Measurements from ENCODE around the gene DNM1.
A peak's percentile ranks its signal among the peaks of the same experiment; 100 is the strongest.

The DNM1 gene

DNA sequence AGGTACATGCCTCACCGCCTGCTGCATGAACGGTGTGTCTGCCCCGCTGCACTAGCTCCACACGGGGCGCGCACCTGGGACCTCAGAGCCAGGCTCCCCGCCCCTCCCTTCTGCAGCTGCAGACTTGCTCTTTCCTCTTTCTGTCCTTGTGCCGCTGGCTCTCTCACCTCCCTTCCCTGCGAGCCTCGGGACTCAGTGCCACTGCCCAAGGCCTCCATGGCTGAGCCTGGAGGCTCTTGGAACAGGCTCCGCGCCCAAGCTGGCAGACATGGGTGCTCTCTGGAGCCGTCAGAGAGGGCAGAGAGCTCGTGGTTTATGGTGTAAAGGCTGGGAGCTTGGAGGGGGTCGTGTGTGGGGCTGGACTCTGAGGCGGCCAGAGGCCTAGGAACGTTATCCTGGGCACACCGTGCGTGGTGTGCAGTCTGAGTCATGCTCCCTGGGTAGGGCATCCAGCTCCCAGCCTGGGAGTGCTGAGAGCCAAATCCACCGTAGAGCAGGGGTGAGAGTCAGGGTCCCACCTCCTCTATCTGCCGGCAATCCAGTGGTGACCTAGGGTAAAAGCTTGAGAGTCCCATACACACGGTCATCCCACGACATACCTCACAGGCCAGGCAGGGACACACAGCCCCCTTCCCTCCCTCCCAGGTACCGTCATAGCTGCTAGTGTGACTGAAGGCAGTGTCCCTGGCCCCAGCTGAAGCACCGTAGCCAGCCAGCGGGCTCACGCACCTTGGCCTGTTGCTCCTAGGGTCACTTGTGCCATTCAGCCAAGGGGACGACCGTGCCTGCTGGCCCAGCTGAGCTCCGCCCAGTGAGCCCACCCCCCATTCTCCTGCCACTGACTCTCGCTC lies 50.2 kb downstream of the DNM1 start:
- DNase-seq (ENCODE audit: low read depth) = no peak
- TF ChIP-seq, protein P1, sequence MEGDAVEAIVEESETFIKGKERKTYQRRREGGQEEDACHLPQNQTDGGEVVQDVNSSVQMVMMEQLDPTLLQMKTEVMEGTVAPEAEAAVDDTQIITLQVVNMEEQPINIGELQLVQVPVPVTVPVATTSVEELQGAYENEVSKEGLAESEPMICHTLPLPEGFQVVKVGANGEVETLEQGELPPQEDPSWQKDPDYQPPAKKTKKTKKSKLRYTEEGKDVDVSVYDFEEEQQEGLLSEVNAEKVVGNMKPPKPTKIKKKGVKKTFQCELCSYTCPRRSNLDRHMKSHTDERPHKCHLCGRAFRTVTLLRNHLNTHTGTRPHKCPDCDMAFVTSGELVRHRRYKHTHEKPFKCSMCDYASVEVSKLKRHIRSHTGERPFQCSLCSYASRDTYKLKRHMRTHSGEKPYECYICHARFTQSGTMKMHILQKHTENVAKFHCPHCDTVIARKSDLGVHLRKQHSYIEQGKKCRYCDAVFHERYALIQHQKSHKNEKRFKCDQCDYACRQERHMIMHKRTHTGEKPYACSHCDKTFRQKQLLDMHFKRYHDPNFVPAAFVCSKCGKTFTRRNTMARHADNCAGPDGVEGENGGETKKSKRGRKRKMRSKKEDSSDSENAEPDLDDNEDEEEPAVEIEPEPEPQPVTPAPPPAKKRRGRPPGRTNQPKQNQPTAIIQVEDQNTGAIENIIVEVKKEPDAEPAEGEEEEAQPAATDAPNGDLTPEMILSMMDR (IDR thresholded peaks at IDR 0.05; ENCODE audit: control insufficient read depth, insufficient read depth, low read depth, low read length, missing control alignments) = no peak
- no peak overlapping the region for H3K4me3 ChIP-seq (ENCODE audit: control insufficient read depth, low read depth, low read length)

DNA sequence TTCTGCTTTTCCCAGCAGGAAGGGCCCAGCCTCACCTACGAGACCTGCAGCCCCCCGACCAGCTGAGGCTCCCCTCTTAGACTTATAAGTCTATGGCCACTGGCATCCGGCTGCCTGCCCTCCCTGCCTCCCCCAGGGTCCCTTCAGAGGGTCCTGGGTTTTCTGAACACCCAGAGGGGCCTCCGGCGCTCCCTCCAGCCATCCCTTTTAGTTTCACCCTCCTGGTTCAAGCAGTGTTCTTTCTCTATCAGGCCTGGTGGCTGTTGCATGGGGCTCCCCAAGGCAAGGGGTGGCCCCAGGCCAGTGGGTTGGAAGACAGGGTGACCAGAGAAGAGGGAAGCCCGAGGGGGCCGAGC lies 50.8 kb downstream of the DNM1 start:
- TF ChIP-seq, protein P1 (IDR thresholded peaks at IDR 0.05; ENCODE audit: control insufficient read depth, insufficient read depth, low read depth, low read length, missing control alignments) = no peak
- H3K4me3 ChIP-seq (ENCODE audit: control insufficient read depth, low read depth, low read length) = no peak overlapping the region
- DNase-seq (ENCODE audit: low read depth) = no peak

DNA sequence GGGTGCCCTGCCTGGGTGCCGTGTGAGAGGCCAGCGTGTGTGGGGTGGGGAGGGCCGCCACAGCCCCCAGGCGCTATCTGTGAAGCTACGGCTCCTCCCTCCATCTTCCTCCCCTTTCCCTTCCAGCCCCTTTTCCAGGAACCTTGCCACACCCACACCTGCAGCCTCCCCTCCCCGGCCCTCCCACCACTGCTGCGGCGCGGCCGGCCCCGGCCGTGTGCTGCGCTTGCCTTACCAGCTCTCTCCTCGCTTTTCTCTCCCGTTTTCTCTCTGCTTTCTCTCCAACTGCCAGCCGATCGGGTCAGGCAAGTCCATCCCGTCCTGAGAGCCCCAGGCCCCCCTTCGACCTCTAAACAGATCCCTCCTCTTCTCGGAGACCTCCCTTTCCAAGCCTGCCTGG lies 51.2 kb downstream of the DNM1 start:
- TF ChIP-seq, protein P1 (IDR thresholded peaks at IDR 0.05; ENCODE audit: control insufficient read depth, insufficient read depth, low read depth, low read length, missing control alignments) = no peak
- no peak for DNase-seq (ENCODE audit: low read depth)
- H3K4me3 ChIP-seq (ENCODE audit: control insufficient read depth, low read depth, low read length) = no peak overlapping the region

DNA sequence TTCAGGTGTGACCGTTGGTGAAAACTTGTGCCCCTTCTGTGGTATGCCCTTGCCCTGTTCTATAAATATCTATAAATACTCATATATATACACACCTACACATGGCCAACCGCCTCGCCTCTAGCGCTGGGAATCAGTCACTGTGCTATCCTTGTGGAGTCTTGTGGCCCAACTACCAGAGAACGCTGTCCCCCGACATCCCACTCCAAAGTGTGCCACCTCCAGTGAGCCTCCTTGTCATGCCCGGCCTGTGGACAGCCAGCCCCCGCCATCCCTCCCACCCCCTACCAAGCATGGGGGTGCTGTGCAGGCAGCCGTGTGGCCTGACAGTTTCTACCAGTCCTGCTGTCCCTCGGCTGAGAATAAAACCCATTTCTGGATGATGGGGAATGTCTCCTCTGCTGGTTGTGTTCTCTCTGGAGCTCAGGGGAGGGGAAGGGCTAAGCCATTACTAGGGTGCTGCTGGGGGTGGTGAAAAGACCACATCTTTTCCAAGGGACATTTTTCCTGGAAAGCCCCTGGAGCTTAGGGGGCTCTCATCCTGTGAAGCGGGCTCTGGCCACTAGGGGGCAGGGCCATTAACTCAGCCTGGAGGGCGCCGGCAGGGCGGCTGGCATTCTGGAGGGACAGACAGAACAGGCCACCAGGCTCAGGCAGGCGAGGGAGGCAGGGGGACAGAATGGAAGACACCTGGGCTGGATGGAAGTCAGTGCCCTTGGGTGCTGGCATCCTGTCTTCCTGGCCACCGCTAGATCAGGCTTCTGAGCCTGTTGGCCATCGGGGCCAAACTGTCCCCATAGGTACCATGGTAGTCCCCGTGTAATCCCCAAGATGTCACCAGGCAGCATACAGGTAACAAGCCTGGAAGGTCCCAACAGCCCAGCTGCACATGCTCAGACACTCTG lies 51.9 kb downstream of the DNM1 start:
- TF ChIP-seq, protein P1 (IDR thresholded peaks at IDR 0.05; ENCODE audit: control insufficient read depth, insufficient read depth, low read depth, low read length, missing control alignments) = peak; percentile 93
- no peak for DNase-seq (ENCODE audit: low read depth)
- H3K4me3 ChIP-seq (ENCODE audit: control insufficient read depth, low read depth, low read length) = no peak overlapping the region

DNA sequence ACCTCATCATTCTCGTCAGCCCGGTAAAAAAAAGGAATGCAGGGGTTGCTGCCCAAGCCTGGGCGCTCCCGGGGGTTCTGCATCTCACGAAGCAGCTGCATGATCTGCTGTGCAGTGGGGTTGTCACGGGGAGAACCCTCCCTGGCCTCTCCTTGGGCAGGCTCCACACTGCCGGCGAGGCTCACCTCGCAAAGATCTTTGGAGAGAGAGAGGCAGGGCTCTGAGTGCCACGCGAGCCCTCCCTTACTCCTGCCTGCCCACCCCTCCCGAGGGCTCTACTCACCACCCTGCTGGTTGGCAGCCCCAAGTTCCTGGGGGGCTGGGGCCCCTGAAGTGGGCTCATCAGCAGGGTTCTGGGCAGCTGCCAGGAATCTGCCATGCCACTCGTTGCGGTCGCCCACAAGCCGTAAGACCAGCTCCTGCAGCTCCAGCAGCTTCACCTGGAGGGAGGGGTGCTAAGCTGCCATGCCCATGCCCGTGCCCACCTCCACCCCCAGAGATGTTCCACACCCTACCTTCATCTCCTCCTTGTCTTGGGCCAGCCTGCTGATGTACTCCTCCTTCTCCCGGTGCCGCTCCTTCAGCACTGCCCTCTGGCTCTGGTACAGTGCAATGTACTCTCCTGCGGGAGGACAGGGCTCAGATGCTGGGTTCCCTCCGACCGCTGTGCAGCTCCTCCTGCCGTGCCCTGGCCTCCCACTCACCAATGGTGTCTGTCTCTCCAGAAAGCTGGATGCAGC lies 54.1 kb downstream of the DNM1 start:
- TF ChIP-seq, protein P1 (IDR thresholded peaks at IDR 0.05; ENCODE audit: control insufficient read depth, insufficient read depth, low read depth, low read length, missing control alignments) = no peak
- H3K4me3 ChIP-seq (ENCODE audit: control insufficient read depth, low read depth, low read length) = no peak overlapping the region
- DNase-seq (ENCODE audit: low read depth) = no peak

DNA sequence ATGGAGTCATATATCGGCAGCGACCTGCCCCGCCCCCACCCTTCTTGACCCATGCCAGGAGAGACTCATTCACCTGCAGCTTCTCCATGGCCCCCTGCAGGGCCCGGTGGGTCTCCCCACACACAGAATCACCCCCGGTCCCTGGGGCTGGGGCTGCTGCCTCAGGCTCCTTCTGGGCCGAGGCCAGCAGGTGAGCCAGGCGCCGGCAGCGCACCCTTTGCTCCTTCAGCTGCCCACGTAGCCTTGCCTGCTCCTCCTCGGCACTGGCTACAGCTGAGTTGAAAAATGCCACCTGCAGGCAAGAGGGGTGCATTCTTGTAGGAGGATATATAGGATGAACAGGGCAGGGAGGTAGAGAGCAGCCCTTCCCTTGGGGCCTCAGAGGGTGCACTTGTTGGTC lies 54.7 kb downstream of the DNM1 start:
- TF ChIP-seq, protein P1 (IDR thresholded peaks at IDR 0.05; ENCODE audit: control insufficient read depth, insufficient read depth, low read depth, low read length, missing control alignments) = no peak
- no peak for DNase-seq (ENCODE audit: low read depth)
- no peak overlapping the region for H3K4me3 ChIP-seq (ENCODE audit: control insufficient read depth, low read depth, low read length)
